HG02759 (cell line): ENCODE data around the gene FRMD5.
"Not testable (repeated sequence)": the region's sequence is repeated elsewhere in the genome, so short reads cannot be mapped to it uniquely, and the experiment has no call there.

Experiments
- ATAC-seq: cut with Tn5 transposase; IDR thresholded peaks from one replicate; pipeline ENCODE4 v1.9.1; 2021; ENCODE audit warnings: mild to moderate bottlenecking, moderate library complexity; ENCODE audit not compliant: unreplicated experiment

FRMD5 gene

GRCh38 chr15:43867096-43867495, 328.0 kb downstream of the FRMD5 start:
- ATAC-seq: no peak

GRCh38 chr15:43866636-43867035, 328.4 kb downstream of the FRMD5 start:
- ATAC-seq: not testable (repeated sequence)

- ATAC-seq: no peak
Measured at GRCh38 chr15:43859546-43859945, 335.5 kb downstream of the FRMD5 start.

GRCh38 chr15:43854801-43855200, 340.3 kb downstream of the FRMD5 start:
- ATAC-seq: no peak

GRCh38 chr15:43852607-43853006, 342.5 kb downstream of the FRMD5 start:
- ATAC-seq: no peak

- no peak for ATAC-seq
Measured at GRCh38 chr15:43851251-43851650, 343.8 kb downstream of the FRMD5 start.

GRCh38 chr15:43845421-43845820, 349.6 kb downstream of the FRMD5 start:
- ATAC-seq: no peak

GRCh38 chr15:43832485-43832884, 362.6 kb downstream of the FRMD5 start:
- not testable (repeated sequence) for ATAC-seq

- not testable (repeated sequence) for ATAC-seq
Measured at GRCh38 chr15:43831519-43832052, 363.5 kb downstream of the FRMD5 start.

- ATAC-seq: not testable (repeated sequence)
Measured at GRCh38 chr15:43830691-43831275, 364.3 kb downstream of the FRMD5 start.

GRCh38 chr15:43829951-43830540, 365.0 kb downstream of the FRMD5 start:
- ATAC-seq: not testable (repeated sequence)

- no peak for ATAC-seq
Measured at GRCh38 chr15:43828061-43828657, 366.9 kb downstream of the FRMD5 start.

GRCh38 chr15:43826508-43827341, 368.3 kb downstream of the FRMD5 start, which contains the start of gene WDR76:
WDR76 (plus strand) TSS chr15:43827002; CDS start chr15:43827033, 31 bp downstream.
- ATAC-seq: peak; percentile 72

- ATAC-seq: no peak
Measured at GRCh38 chr15:43826029-43826507, 369.0 kb downstream of the FRMD5 start.

GRCh38 chr15:43825305-43825704, 369.8 kb downstream of the FRMD5 start:
- not testable (repeated sequence) for ATAC-seq

- peak; percentile 81 for ATAC-seq
Measured at GRCh38 chr15:43824302-43825246, 370.5 kb downstream of the FRMD5 start, which contains the start of gene MFAP1. MFAP1 (minus strand) TSS chr15:43824690; CDS start chr15:43824569, 121 bp downstream.

GRCh38 chr15:43821505-43821904, 373.6 kb downstream of the FRMD5 start:
- ATAC-seq: no peak
